Epithelial cell of esophagus (primary cell): Measurements from ENCODE around the gene ZNF266.

ENCODE experiments used
- DNase-seq: peaks from one replicate; pipeline ENCODE4 v3.0.0; 2010; ENCODE audit warnings: low read depth
- H3K4me3 ChIP-seq: 2 replicates; pipeline ENCODE4 v1.5.1; 2011; ENCODE audit warnings: mild to moderate bottlenecking, low read length, control low read depth
- CTCF ChIP-seq: IDR thresholded peaks from 2 replicates; pipeline ENCODE4 v1.5.1; 2011; ENCODE audit warnings: low read depth, mild to moderate bottlenecking, low read length, control low read depth, inconsistent platforms; ENCODE audit not compliant: insufficient read depth; ENCODE audit errors: missing control alignments

Gene ZNF266

GRCh38 chr19:9435279-9436268 is at the start of gene ZNF266:
TSS of gene ZNF266 (minus strand) at chr19:9435573. CDS start at chr19:9420089, 15,484 bp downstream.
- peak; percentile 81 for TF ChIP-seq CTCF
- DNase-seq: peak; percentile 94
- H3K4me3 ChIP-seq: peak within 1 kb of the TSS; percentile 84

GRCh38 chr19:9485140-9485539 is 49.8 kb upstream of the ZNF266 start:
- TF ChIP-seq CTCF: no peak
- DNase-seq: no peak
- no peak overlapping the region for H3K4me3 ChIP-seq

- DNase-seq: peak; percentile 43
- TF ChIP-seq CTCF: no peak
- no peak overlapping the region for H3K4me3 ChIP-seq
Observed at GRCh38 chr19:9474975-9475374, 39.6 kb upstream of the ZNF266 start.

- DNase-seq: no peak
- no peak for TF ChIP-seq CTCF
- H3K4me3 ChIP-seq: no peak overlapping the region
Observed at GRCh38 chr19:9467161-9467560, 31.8 kb upstream of the ZNF266 start.

- no peak overlapping the region for H3K4me3 ChIP-seq
- DNase-seq: no peak
- TF ChIP-seq CTCF: no peak
Observed at GRCh38 chr19:9461938-9462337, 26.6 kb upstream of the ZNF266 start.

GRCh38 chr19:9456018-9456689 is 20.8 kb upstream of the ZNF266 start:
- H3K4me3 ChIP-seq: no peak overlapping the region
- no peak for TF ChIP-seq CTCF
- DNase-seq: no peak
